ENCODE measurements around the gene RNF157. TPM values are rescaled to one million over a fixed set of nuclear protein-coding genes. Genes with fewer than 3 reads are reported as not detected.
"Not testable (repeated sequence)": the region's sequence is repeated elsewhere in the genome, so short reads cannot be mapped to it uniquely, and the experiment has no call there.

The RNF157 gene
- total RNA-seq, 1 donor from 2014 or later, result 3.3 TPM

DNA sequence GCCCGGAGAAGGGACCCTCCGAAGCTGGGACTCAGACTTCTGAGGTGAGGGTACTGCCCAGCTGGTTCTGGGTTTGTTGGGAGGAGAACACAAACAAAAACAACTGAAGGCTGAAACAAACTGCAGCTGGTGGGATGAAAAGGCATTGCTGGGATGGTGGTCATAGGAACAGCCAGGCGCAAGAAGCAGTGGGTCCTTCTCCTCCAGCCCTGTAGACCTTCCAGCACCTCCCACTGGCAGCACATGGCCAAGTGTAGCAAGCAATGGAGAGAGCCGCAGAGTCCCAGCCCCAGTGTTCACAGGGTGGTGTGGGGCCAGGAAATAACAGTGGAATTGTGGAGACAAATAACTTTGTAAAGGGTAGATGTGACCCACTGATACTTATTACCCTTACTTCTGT, 50.6 kb downstream of the RNF157 start:
- DNase-seq (ENCODE audit: low spot score), result no peak

DNA sequence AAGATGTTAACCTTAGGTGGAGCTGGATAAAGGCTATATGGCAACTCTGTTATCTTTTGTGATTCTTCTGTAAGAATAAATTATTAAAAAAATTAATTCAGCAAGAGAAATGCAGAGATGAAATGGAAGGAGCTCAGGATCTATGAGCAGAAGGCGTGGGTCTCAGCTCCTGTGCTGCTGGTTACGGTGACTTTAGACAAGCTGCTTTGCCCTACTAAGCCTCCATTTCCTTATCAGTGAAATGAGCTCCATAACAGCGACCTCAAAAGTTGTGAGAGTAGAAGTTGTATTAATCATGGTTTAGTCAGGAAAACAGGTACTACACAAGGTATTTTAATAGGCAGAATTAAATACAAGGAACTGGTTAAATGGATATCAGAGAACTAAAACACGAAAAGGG, 51.0 kb downstream of the RNF157 start:
- DNase-seq (ENCODE audit: low spot score), result no peak

DNA sequence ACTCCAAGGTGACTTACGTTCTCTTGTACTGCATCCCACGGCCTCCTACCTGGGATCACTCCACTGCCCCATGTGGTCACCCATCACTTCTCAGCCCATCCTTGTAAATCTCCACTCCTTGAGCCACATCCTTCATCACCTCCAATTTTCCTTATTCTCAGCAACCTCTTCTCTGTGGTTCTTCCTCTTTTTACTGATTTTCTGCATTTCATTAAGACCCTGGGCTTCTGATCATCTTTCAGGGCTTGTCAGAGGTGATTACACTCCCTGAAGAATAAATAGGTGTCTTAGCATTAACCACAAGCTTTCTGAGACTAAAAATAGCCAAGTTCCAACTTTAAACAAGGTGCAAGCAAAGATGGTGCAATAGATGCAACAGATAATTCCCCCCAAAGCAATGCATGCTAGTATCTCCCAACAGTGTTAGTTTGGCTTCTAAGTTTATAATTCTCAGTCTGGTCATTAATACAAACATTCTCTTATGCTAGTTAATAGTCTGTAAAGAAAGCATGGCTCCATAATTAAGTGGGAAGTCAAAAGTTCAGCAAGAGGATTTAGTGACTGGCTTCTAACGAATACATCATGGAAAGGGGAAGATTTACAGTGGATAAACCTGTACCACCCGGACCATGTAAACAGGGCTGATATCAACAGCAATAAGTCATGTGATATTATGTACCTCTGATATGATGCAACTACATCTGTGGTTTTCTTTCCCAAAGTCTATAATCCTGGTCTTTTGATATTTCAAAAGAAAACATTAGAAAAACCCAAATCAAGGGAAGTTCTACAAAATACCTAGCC, 51.9 kb downstream of the RNF157 start:
- no peak for DNase-seq (ENCODE audit: low spot score)

DNA sequence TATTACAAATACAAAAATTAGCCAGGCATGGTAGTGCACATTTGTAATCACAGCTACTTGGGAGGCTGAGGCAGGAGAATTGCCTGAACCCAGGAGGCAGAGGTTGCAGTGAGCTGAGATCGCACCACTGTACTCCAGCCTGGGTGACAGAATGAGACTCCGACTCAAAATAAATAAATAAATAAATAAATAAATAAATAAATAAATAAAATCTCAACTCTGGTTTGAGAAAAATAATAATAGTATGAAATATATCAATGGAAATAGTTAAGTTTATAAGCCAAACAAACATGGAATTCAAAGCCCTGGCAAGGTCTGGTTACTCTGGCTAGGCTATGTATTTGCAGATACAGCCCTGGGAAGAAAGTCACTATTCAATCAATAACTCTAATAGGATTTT, 53.5 kb downstream of the RNF157 start:
- not testable (repeated sequence) for DNase-seq (ENCODE audit: low spot score)

DNA sequence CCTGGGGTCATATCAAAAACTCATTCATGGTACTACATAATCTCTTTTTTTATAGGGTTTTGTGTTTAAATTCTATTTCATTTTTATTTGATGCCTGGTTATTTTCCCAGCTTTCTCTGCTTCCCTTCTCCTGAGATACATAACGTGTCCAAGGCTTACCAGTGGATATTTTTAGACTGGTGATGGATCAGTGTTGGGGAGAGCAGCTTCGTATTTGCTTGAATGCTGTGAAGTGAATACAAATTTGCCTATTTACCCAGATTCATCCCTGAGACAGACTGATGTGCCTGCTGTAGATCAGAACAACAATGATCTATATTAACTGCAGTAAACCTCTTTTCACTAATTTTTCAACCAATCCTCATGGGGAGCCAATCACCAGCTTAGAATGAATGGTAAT, 56.0 kb downstream of the RNF157 start:
- DNase-seq (ENCODE audit: low spot score), result no peak

DNA sequence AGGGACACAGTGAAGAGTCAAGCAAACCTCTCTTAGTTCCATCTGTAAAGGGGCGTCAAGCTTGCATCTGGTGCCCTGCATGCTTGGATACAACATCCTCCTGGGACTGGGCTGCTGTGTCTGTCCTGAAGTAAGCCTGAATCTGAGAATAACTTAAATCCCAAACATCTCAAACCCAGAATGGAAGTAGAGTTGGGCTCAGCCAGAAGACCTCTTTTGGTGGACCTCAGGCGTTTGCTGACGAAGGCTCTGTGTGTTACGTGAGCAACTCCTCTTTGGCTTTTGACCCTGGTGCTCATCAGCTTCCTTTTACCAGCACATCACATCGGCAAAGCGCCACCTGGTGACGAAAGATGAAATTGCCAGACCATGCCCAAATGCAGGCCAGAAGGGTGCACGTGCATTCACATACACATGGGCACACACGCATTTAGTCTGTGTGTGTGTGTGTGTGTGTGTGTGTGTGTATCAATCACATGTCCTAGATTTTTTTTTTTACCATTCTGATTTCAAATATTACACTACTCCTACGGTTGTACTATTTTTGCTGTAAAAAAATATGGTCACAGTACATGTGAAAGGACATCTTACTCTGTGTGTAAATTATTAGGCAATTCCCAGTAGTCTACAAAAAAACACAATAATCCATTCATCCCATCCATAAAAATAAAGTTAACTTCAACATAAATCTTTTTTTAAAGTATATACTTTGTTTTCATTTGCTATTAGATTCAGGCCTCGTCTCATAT, 58.1 kb downstream of the RNF157 start:
- peak; percentile 93 for DNase-seq (ENCODE audit: low spot score)

DNA sequence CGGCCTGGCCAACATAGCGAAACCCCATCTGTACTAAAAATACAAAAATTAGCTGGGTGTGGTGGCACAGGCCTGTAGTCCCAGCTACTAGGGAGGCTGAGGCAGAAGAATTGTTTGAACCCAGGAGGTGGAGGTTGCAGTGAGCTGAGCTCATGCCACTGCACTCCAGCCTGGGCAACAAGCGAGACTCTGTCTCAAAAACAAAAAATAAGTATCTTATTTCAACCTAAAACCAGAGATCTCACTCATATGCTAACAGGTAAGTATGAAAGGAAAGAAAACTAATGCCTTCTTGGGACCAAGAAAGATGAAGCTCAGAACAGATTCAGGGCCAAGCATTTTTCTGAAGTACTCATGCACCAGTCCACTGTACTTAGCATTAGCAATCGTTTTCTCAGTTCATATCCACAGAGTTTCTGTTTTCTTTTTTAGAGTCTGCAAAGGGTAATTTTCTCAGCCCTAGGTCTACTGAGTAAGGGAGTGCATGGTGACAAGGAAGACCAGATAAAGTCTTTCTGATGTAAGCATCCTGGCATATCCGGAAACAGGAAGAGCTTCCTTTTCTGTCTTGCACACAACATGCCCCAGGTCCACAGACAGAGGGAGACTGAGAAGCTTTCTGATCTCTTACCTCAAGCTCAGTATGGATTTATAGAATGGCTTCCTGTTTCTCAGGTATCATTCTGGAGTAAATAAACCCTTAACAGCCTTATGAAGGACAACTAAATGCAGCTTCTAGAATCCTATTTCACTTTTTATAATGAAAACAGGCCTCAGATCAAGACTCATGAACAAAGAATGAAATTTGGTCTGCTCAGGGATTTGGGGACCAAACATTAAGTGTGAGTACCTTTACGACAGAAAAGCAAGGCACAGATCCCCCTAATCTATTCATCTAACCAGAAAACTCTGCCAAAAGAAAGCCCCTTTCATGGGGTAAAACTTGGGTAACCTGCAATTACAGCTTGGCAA, 60.5 kb downstream of the RNF157 start:
- no peak for DNase-seq (ENCODE audit: low spot score)

DNA sequence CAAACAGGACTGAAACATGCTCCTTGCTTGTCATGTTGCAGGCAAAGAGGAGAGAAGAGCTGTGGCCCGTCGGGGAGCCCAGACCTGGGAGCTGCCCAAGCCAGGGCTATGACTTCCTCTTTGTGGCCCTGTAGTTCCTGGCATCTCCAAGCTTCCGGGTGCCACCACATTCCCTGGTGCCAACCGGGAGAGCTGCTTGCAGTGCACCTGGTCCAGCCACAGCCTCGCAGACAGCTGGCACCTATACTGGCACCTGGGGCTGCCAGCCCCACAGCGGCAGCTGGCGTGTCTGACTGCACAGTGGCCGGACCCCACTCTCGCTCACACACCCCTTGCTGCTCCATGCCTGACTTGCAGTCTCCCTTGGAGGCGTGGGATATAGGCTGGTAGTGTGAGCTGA, 62.2 kb downstream of the RNF157 start:
- DNase-seq (ENCODE audit: low spot score), result no peak

DNA sequence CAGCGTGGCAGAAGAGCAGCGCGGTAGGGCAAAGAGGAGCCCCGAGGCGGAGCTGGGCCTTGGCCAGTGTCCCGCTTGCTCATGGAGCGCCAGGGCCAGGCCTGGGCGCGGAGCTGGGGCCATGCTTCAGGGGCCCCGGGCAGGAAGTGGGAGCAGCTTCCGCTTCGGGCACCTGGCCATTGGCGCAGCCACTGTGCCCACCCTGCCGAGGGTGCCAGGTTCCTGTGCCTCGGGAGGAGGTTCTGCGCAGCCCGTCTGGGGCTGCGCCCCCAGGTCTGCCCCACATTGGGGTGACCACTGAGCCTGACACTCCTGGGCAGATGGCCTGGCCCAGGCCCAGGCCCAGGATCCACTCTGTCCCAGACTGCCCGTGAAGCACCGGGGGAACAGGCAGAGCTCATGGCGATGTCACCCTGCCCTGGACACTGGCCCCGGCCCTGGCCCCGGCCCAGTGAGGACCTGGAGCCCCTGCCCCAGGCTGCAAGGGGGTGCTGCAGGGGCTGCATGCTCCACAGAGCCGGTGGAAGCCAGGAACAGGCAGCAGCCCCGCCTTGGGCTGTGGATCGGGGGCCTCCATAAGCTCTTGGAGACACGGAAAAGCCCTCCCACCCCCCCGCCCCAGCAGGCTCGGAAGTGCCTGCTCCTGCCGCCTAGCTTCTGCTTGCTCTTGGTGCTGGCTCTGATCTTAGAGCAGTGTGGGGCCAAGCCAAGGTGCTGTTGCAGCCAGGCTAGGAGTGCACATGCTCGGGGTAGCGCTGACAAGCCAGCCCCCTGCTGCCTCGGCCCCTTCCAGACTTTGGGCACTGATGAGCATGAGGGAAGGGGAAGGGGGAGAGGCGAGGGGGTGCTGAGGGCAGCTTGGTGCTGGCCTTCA, 63.4 kb downstream of the RNF157 start:
- DNase-seq (ENCODE audit: low spot score), result no peak

DNA sequence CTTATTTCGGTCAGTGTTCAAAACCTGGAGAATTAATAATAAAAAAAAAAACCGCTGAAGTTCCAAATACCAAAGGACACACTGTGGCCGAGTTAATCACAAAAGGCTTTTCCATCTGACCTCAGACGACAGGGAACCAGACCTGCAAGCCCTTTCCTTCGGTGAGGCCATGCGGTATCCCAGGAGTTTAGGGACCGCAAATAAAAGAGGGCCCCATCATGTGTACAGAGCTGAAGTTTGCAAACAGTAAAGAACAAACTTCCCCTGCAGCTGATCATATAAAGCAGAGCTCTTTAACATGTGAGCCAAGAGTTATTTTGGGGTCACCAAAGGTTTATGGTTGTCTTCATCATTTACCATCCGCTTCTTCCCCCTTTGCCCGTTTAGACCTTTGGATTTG, 66.3 kb downstream of the RNF157 start:
- no peak for DNase-seq (ENCODE audit: low spot score)

DNA sequence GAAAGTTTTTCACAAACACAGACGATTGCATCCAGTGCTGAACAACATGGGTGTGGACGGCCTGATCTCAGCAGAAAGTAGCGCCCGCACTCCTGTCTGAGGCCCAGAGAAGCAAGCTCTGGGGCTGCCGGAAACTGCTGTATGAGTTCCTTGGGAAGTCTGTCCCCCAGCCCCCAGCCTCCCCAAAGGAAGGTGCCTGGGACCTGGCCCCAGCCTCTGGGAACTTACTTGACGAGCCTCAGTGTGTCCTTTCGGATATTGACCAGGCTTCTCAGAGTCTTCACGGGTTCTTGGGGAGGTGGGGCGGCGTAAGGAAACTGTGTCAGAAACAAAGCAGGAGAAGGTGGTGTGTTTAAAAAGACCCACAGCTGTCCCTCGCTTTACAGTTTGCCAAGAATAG, 66.8 kb downstream of the RNF157 start:
- DNase-seq (ENCODE audit: low spot score), result no peak

DNA sequence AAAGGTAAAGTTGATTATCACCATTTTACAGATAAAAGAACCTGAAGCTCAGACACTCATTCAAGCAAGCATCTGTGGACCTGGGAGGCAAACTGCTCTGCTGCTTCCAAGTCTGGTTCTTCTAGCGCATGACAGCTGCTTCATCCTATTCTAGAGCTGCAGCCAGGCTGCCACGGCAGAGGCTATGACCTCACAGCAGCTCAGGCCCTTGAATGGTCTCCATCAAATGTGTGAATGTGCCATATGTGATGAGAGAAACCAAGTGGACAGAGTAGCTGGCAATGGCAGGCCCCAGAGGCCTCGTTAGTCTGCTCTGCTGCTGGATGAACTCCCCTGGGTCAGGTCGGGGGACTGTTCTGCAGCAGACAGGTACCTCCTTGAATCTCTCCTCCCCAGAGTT, 68.6 kb downstream of the RNF157 start:
- no peak for DNase-seq (ENCODE audit: low spot score)

DNA sequence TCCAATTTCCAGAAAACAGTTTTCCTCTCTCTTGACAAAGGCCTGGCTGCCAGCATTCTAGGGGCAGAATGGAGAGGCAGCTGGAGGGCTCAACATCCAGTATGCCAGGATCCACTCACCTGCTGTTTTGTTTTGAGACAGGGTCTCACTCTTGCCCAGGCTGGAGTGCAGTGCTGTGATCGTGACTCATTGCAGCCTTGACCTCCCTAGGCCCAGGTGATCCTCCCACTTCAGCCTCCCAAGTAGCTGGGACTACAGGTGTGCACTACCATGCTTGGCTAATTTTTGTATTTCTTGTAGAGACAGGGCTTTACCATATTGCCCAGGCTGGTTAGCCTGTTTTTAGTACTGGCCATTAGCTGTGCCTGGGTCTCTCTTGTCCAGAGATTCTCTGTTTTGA, 70.2 kb downstream of the RNF157 start:
- no peak for DNase-seq (ENCODE audit: low spot score)

DNA sequence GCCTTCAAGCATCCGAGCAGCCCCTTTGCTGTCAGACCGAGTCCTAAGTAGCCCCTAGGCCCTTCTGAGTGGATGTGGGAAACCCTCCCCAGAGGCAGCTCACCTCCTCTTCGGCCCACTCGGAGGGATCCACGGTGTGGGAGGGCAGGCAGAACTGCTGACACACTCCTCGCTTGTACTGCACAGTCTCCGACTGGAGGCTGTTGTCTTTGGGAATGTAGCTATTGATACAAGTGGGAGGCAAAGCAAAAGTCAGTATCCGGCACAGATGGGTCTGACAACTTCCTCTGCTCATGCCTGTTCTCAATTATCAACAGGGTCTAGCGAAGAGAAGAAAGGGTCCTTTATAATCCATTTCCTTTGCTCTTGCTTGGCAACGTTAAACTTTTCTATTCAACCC, 73.4 kb downstream of the RNF157 start:
- no peak for DNase-seq (ENCODE audit: low spot score)

DNA sequence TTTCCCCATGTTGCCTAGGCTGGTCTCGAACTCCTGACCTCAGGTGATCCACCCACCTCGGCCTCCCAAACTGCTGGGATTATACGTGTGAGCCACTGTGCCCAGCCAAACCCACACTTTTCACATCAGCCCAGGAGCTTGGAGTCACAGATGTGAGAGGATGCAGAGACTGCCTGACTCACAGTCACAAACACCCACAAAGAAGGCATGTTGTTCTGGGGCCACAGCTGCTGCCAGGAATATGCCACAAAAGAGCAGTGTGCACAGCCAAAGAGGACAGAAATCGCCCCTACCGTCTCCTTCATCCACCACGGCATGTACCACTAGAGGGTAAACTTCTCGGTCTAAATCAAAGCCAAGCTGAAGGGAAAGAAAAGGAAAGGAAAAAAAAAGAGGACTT, 74.1 kb downstream of the RNF157 start:
- DNase-seq (ENCODE audit: low spot score), result no peak

DNA sequence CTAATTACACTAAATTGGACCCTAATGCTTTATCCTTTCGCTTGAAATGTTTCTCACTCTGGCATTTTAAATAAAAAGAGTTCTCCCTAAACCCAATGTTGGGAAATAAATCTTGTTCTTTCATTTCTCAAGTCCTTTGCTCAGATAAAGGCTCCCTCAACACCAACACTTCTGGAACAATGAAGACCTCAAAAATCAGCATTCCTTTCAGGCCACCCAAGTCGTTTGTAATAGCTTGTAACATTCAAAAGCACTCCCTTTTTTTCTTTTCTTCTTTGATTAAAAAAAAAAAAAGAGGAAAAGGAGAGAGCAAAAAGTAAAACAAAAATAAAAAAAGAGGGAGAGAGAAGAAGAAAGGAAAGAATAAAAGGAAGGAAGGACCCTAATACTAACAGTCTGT, 76.0 kb downstream of the RNF157 start:
- DNase-seq (ENCODE audit: low spot score), result no peak

DNA sequence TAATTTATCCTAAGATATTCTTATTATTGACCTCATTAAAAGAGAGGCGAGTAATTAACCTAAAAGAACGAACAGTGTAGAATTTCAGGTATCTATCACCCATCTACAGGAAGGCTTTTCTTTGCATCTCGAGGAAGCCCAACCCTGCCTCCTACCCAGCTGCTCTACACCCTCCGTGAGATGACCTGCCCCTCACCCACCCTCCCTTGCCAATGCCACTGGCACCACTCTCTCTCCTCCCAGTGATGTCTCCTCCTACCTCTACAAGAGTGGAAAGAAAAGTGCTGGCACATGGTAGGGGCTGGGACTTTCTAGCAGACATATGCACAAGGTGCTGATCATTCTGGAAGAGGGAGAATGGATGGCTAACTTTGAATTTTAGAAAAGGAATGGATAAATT, 76.4 kb downstream of the RNF157 start:
- DNase-seq (ENCODE audit: low spot score), result no peak

DNA sequence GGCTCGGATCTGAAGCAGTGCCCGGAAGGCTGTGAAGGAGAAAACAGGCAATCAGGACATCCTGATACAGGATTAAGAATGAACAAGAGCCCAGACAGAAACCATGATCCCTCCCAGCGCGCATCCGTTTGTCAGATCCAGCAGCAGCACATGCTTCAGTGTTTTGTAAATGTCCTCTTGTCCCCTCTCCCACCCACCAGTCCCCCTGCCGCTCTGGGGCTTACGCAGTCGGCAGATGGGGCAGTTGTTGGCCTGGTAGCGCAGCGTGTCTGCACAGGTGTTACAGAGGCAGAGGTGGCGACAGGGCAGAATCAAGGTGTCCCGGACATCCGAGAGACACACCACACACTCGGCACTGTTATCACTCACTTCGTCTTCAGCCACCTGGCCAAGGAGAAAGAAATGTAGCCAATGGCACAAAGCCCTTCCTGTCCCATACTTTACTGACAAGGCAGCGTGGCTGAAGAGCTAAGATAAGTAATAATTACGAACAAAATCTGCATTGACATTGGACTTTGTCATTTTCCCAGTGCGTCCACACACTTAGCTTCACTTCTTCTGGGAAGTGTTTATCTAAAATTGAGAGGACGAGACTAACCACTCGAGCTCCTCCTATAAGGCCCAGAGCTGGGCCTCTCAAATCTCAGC, 78.5 kb downstream of the RNF157 start:
- DNase-seq (ENCODE audit: low spot score), result no peak

DNA sequence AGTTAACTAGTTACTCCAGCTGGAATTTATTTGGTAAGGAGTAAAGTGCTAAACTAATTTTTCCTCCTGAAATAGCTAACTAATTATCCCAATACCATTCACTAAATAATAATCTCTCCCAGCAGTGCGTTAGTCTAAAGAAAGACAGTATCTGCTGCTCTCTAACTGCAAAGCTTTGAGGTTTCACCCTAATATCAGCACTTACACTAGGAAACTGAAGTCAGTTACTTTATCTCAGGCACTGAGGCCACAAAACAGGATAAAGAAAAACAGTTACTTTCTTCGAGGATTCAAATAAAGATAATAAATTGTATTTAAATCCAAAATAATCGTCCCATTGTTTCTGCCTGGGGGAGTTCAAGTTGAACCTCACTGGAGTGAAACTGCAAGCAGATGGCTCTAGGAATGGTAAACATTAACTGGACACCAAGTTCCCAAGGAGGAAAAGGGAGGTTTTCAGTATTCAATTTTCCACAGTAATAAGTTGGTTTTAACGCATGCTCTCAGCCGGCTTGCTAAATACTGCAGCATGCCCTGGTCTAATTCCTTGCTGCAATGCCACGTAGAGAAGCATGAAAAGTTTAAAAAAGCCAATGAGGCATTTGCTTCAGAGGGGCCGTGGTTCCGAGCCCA, 79.3 kb downstream of the RNF157 start:
- no peak for DNase-seq (ENCODE audit: low spot score)

DNA sequence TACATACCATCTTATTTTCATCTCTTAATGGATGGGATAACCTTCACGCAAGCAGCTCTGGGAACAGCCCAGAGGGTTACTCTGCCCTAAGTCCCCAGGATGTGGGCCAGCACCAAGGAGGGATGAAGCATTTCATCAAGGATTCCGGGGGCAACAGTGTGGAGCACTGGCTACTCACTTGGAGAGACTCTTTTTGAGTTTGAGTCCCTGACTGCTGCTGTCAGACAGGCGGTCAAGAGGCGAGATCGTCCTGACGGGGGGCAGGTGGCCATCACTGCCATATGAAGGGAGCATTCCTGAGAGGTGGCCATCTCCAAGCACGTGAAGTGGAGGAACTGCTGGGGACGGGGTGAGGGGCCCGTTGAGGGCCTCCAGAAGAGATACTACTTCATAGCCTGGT, 81.1 kb downstream of the RNF157 start:
- no peak for DNase-seq (ENCODE audit: low spot score)
